ENCODE data around the gene SUSD2. TPM values are rescaled to one million over a fixed set of nuclear protein-coding genes. Genes with fewer than 3 reads are reported as not detected.

SUSD2 gene
- total and polyA plus RNA-seq, 2 of the 4 experiments (the other 2 are of a cell fraction), result 0.18 to 1.6 TPM

DNA sequence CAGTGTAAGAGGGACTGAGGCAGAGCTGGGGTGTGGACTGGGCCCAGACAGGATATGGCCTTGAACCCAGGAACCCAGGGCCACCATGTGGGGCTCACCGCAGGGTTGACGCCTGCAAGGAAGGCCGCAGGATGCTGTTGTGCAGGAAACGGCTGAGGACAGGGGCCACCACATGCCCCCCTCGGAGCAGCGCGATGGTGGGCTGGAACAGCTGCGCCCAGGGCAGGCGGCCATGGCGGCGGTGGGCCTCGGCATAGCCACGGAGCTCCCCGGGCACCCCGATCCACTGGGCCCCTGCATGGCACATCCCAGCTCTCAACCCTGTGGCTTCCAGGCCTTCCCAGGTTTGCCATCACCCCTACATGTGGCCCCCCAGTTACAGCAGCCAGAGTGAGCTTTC, 51.4 kb downstream of the SUSD2 start:
- H3K27ac ChIP-seq (ENCODE audit: insufficient read depth, low read length), result no peak overlapping the region
- no peaks in the 10 kb centered on the region; a peak in 1 of 4 replicates for H3K79me1 ChIP-seq (ENCODE audit: low read depth in 1 of 2, low read length in 2 of 2)
- intact Hi-C loops (cut with micrococcal nuclease), result no loop called here
- no peaks in the 10 kb centered on the region for H3K27me3 ChIP-seq (ENCODE audit: control insufficient read depth, insufficient read depth, low read length)
- no peak overlapping the region for H2BK5ac ChIP-seq (ENCODE audit: low read depth, low read length, poor library complexity, severe bottlenecking)
- H4K20me1 ChIP-seq (ENCODE audit: insufficient read depth, low read length), result no peaks in the 10 kb centered on the region
- no peak overlapping the region for H3K18ac ChIP-seq (ENCODE audit: low read depth, low read length)
- no peak overlapping the region for H4K8ac ChIP-seq (ENCODE audit: low read depth in 2 of 2, low read length in 2 of 2)
- TF ChIP-seq RCOR1 (IDR thresholded peaks at IDR 0.05; ENCODE audit: insufficient replicate concordance, low read length) (no peak), CHD1 (IDR thresholded peaks at IDR 0.05; ENCODE audit: low read depth, low read length) (no peak), POLR2A (IDR thresholded peaks at IDR 0.05; ENCODE audit: low read depth, low read length) (no peak), SMC3 (IDR thresholded peaks at IDR 0.05; ENCODE audit: low read depth, low read length) (no peak), MAZ (IDR thresholded peaks at IDR 0.05; ENCODE audit: borderline replicate concordance, low read depth, low read length) (no peak), BHLHE40 (IDR thresholded peaks at IDR 0.05; ENCODE audit: low read depth, low read length) (no peak), FOS (IDR thresholded peaks at IDR 0.05; ENCODE audit: low read depth, low read length) (no peak), ELK1 (IDR thresholded peaks at IDR 0.05; ENCODE audit: borderline replicate concordance, low read depth, low read length) (no peak), CTCF (conservative IDR thresholded peaks at IDR 0.05; ENCODE audit: low read depth, low read length) (no peak), RAD21 (IDR thresholded peaks at IDR 0.05; ENCODE audit: low read length) (no peak), NFE2L2 (IDR thresholded peaks at IDR 0.05; ENCODE audit: low read depth, low read length) (no peak), RFX5 (IDR thresholded peaks at IDR 0.05; ENCODE audit: low read depth, low read length) (no peak), MAFK (IDR thresholded peaks at IDR 0.05; ENCODE audit: low read depth, low read length) (no peak), CEBPB (IDR thresholded peaks at IDR 0.05; ENCODE audit: low read depth, low read length) (no peak), USF2 (IDR thresholded peaks at IDR 0.05; ENCODE audit: low read depth, low read length) (no peak), MXI1 (IDR thresholded peaks at IDR 0.05; ENCODE audit: borderline replicate concordance, low read depth, low read length) (no peak)
- H3K9me3 ChIP-seq (ENCODE audit: control insufficient read depth, insufficient read depth, low read length), result no peaks in the 10 kb centered on the region
- 96% methylated on average over 11 of the region's 15 CpGs; no CpG with 5 or more reads in 1 of the 2 experiments for WGBS, 2 experiments (ENCODE audit: extremely low coverage in 2 of 2, insufficient read length in 1 of 2)
- dilution Hi-C loops (cut with HindIII; ENCODE audit: low sequenced_read_pairs, unreplicated experiment), result no loop called here
- no peak overlapping the region for H2AFZ ChIP-seq (replicated peaks; ENCODE audit: low read length, poor library complexity)
- no peak overlapping the region for H2AK9ac ChIP-seq (replicated peaks; ENCODE audit: low read depth, low read length, poor library complexity)
- no peaks in the 10 kb centered on the region; the same call in 1 of the 2 replicates for H3K9me1 ChIP-seq (ENCODE audit: insufficient read depth, low read length)
- DNase-seq (no peak), ATAC-seq (ENCODE audit: low read depth) (no peak)
- H3K14ac ChIP-seq (replicated peaks; ENCODE audit: low read depth, low read length), result no peak overlapping the region
- no peak overlapping the region for H4K5ac ChIP-seq (ENCODE audit: low read depth, low read length)
- no peak overlapping the region for H3K23ac ChIP-seq (ENCODE audit: low read depth, low read length)
- no peak overlapping the region for H3K4me3 ChIP-seq (ENCODE audit: insufficient read depth, low read depth, low read length)
- H3K36me3 ChIP-seq (ENCODE audit: control insufficient read depth, insufficient read depth, low read length), result no peaks in the 10 kb centered on the region; the same call in 1 of the 2 replicates
- H2BK120ac ChIP-seq (ENCODE audit: low read depth, low read length), result no peak overlapping the region
- H3K4me2 ChIP-seq (ENCODE audit: low read depth, low read length), result no peak overlapping the region
- no peak overlapping the region for H2BK20ac ChIP-seq (ENCODE audit: low read depth, low read length)
- no peak overlapping the region for H3K9ac ChIP-seq (ENCODE audit: low read depth, low read length)
- H3K56ac ChIP-seq (ENCODE audit: extremely low read depth, insufficient read depth, low read length), result no peak overlapping the region
- no peak overlapping the region for H2AK5ac ChIP-seq (ENCODE audit: low read depth, low read length)
- no peak overlapping the region for H2BK15ac ChIP-seq (ENCODE audit: low read depth, low read length)
- no peaks in the 10 kb centered on the region for H3K4me1 ChIP-seq (ENCODE audit: control insufficient read depth, insufficient read depth, low read length)
- POLR2A ChIA-PET (ENCODE audit: unreplicated experiment), result no interaction called here
- CTCF ChIA-PET, result no interaction called here
- no TSS peak for BruUV-seq (replicated peaks)
- H4K91ac ChIP-seq (ENCODE audit: insufficient read depth, low read depth, low read length), result no peak overlapping the region
- in situ Hi-C loops (cut with MboI; ENCODE audit: low sequenced_read_pairs), result no loop called here
- H3K4ac ChIP-seq (ENCODE audit: low read depth, low read length), result no peak overlapping the region

All from IMR-90 (cell line).